Coronary artery (tissue), 2 donors: ENCODE results near the gene PLEK2.

Experiments used
- DNase-seq: peaks from one replicate; pipeline ENCODE4 v3.0.0-alpha.2; 2017; ENCODE audit warnings: low spot score
- H3K27ac ChIP-seq, 2 donors: fragments of 200-600 bp; sonication (generic); one replicate each; pipeline ENCODE4 v1.5.1; 2016 to 2019
- H3K4me3 ChIP-seq: fragments of 200-600 bp; sonication (generic); 2 replicates; pipeline ENCODE4 v1.5.1; 2016; ENCODE audit warnings: mild to moderate bottlenecking, moderate library complexity
- CTCF ChIP-seq: fragments of 200-600 bp; sonication (generic); IDR thresholded peaks from one replicate; pipeline ENCODE4 v1.5.1; 2019; ENCODE audit warnings: antibody characterized with exemption

PLEK2 gene

DNA sequence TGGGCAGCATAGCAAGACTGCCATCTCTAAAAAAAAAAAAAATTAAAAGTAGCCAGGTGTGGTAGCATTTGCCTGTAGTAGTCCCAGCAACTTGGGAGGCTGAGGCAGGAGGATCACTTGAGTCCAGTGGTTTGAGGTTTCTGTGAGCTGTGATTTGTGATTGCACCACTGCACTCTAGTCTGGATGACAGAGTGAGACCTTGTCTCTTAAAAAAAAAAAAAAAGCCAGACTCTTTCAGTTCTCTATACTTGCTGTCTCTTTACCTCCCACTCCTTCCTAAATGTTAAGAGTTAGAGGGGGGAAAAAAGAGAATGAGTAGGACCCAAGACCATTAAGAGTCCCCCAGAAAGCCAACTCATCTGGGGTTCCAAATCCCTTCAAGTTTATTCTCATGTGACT, 34.0 kb downstream of the PLEK2 start:
- no peak for TF ChIP-seq CTCF
- Histone ChIP-seq H3K4me3 (no peak overlapping the region), H3K27ac (no peak overlapping the region)
- DNase-seq: no peak

DNA sequence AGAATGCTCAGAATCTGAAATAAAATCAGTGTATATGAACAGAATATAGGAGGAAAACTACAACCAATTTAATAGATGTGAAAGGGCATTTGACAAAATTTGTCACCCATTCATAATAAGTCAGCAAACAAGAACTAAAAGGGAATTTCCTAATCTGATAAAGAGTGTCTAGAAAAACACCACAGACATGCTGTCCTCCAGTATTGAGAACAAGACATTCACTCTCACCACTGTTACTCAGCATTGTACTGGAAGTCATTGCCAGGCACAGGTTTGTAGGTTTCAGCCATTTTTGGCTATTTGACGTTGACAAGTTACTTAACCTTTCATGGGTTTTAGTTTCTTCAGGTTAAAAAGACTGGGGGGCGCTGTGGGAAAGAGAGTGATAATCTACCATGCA, 38.6 kb downstream of the PLEK2 start:
- no peak for TF ChIP-seq CTCF
- no peak for DNase-seq
- H3K27ac ChIP-seq: no peak overlapping the region
- no peak overlapping the region for H3K4me3 ChIP-seq

DNA sequence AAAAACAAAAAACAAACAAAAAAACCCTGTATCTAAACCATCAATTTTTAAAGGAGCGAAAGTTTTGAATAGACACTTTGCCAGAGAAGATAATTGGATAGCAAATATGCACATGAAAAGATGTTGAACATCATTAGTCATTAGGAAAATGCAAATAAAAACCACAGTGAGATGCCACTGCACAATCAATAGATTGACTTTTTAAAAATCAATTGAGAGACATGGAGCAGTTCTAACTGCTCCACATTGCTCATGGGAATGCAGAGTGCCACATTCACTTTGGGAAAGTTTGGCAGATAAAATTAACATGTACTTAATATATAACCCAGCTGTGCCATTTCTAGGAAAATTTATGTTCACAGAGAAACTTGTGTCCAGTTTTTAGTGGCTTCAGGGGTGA, 39.1 kb downstream of the PLEK2 start:
- TF ChIP-seq CTCF: no peak
- DNase-seq: no peak
- Histone ChIP-seq H3K27ac (no peak overlapping the region), H3K4me3 (no peak overlapping the region)

GRCh38 chr14:67371247-67372148, 40.5 kb downstream of the PLEK2 start:
- Histone ChIP-seq H3K27ac (no peak overlapping the region), H3K4me3 (no peak overlapping the region)
- no peak for DNase-seq
- TF ChIP-seq CTCF: no peak

DNA sequence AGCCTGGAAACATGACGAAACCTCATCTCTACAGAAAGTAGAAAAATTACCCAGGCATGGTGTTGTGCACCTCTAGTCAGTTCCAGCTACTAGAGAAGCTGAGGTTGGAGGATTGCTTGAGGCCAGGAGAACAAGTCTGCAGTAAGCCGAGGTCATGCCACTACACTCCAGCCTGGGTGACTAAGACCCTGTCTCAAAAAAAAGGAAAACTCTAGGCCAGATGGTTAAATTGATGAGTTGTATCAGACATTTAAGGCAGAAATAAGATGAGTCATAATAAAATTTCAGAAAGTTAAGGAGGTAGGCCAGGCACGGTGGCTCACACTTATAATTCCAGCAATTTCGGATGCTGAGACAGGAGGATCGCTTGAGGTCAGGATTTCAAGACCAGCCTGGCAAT, 41.1 kb downstream of the PLEK2 start:
- no peak for TF ChIP-seq CTCF
- DNase-seq: no peak
- H3K4me3 ChIP-seq: no peak overlapping the region
- no peak overlapping the region for H3K27ac ChIP-seq

- H3K4me3 ChIP-seq: no peak overlapping the region
- TF ChIP-seq CTCF: no peak
- DNase-seq: no peak
- H3K27ac ChIP-seq: no peak overlapping the region
Measured at GRCh38 chr14:67365476-67365875, 46.5 kb downstream of the PLEK2 start.

DNA sequence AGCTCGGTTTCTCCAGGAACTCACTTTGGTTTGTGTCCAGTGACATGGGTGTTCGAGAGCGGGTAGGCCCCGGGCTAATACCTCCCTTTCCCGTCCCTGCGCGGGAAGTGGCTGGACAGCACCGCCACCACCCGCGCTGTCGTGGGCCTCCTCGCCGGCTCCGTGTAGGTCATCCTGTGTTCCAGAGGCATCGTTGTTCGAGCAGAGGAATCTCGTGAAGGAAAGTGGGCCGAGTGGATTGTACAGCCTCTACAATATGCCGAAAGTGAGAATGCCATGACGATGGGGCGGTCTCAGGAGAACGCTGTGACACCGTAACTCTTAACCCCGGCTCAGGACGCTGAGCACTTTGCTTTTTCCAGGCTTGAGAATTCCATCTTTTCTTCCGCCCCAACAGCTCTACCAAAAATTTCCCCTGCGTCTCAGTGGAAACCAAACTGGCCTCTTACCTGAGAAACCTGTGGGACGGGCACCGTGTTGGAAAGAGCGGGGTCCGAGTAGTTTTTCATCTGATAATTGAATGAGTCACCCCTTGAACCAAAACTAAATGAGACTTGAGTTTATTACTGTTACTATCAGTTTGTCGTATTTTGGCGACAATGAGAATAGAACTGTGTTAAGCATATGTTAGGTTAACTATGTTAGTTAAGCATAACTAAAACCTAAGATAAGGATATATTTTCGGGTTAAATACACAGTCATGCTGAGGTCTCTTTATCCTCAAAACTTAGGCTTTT, 51.3 kb downstream of the PLEK2 start:
- peak overlapping the region; percentile 92 for H3K4me3 ChIP-seq
- no peak for DNase-seq
- H3K27ac ChIP-seq: peak overlapping the region; percentile 83 to 89
- TF ChIP-seq CTCF: no peak
